Measurements from ENCODE around the gene PRPF40B.

GRCh38 chr12:49619286-49619685 is 4.1 kb upstream of the PRPF40B start:
- TF ChIP-seq CTCF (IDR thresholded peaks at IDR 0.05), result no peak
- TF ChIP-seq POLR2A (IDR thresholded peaks at IDR 0.05; ENCODE audit: low read length), result no peak
- TF ChIP-seq CHD4 (IDR thresholded peaks at IDR 0.05; ENCODE audit: borderline replicate concordance), result no peak
- TF ChIP-seq MAX (IDR thresholded peaks at IDR 0.05), result no peak
- no peak for TF ChIP-seq TP53 (CRISPR knock-in tag; IDR thresholded peaks at IDR 0.05)
- TF ChIP-seq EP300 (IDR thresholded peaks at IDR 0.05), result no peak
- no peak for TF ChIP-seq FOSB (CRISPR knock-in tag; IDR thresholded peaks at IDR 0.05)
- no peak for TF ChIP-seq RAD21 (conservative IDR thresholded peaks at IDR 0.05 in 1 of 2, IDR thresholded peaks at IDR 0.05 in 1 of 2)
- TF ChIP-seq USF2 (IDR thresholded peaks at IDR 0.05), result no peak
- no peak for TF ChIP-seq MAZ (IDR thresholded peaks at IDR 0.05; ENCODE audit: borderline replicate concordance, low read depth, low read length)
- no peak for TF ChIP-seq HOXA7 (CRISPR knock-in tag; IDR thresholded peaks at IDR 0.05)
- no peak for TF ChIP-seq MYC (IDR thresholded peaks at IDR 0.05; ENCODE audit: borderline replicate concordance, low read length)
- no peak for TF ChIP-seq CHD2 (IDR thresholded peaks at IDR 0.05; ENCODE audit: low read length, partially characterized antibody)

Data from A549 (cell line).